ELR (cell line): Measurements from ENCODE around the gene ING4.

ENCODE experiments used
- DNase-seq: peaks from one replicate; pipeline ENCODE4 v3.0.0-alpha.2; 2015; ENCODE audit warnings: low read depth

The ING4 gene

GRCh38 chr12:6635856-6636531, 26.9 kb downstream of the ING4 start, which contains the start of gene LPAR5:
LPAR5 (minus strand) TSS chr12:6635959; CDS start chr12:6621248, 14,711 bp downstream.
- DNase-seq = peak; percentile 40

- no peak for DNase-seq
Measured at GRCh38 chr12:6635375-6635855, 27.5 kb downstream of the ING4 start.

GRCh38 chr12:6632026-6632983, 30.6 kb downstream of the ING4 start:
- no peak for DNase-seq

GRCh38 chr12:6631549-6631961, 31.4 kb downstream of the ING4 start:
- no peak for DNase-seq

- DNase-seq = no peak
Measured at GRCh38 chr12:6630736-6631135, 32.2 kb downstream of the ING4 start.

- DNase-seq = no peak
Measured at GRCh38 chr12:6627616-6628015, 35.3 kb downstream of the ING4 start.

- DNase-seq = no peak
Measured at GRCh38 chr12:6626654-6627283, 36.1 kb downstream of the ING4 start.

GRCh38 chr12:6620885-6621274, 42.0 kb downstream of the ING4 start:
- DNase-seq = no peak

- DNase-seq = no peak
Measured at GRCh38 chr12:6620137-6620884, 42.6 kb downstream of the ING4 start.

- DNase-seq = no peak
Measured at GRCh38 chr12:6618483-6619225, 44.3 kb downstream of the ING4 start.

- no peak for DNase-seq
Measured at GRCh38 chr12:6615802-6616201, 47.1 kb downstream of the ING4 start.

GRCh38 chr12:6614513-6615172, 48.3 kb downstream of the ING4 start:
- peak; percentile 49 for DNase-seq

- DNase-seq = peak; percentile 95
Measured at GRCh38 chr12:6613776-6614512, 49.0 kb downstream of the ING4 start.

- DNase-seq = peak; percentile 72
Measured at GRCh38 chr12:6613015-6613775, 49.7 kb downstream of the ING4 start.

- no peak for DNase-seq
Measured at GRCh38 chr12:6612652-6613014, 50.3 kb downstream of the ING4 start.

- DNase-seq = no peak
Measured at GRCh38 chr12:6612247-6612646, 50.7 kb downstream of the ING4 start.

- DNase-seq = peak; percentile 31
Measured at GRCh38 chr12:6608592-6609281, 54.2 kb downstream of the ING4 start.
